Cardiac muscle cell (in vitro differentiated cells and primary cell): ENCODE results near the gene HBE1. TPM values are rescaled to one million over a fixed set of nuclear protein-coding genes. Genes with fewer than 3 reads are reported as not detected.

Experiments
- DNase-seq, 2 donors: peaks; one replicate each; pipeline versions ENCODE4 v3.0.0 to v3.0.0-alpha.2; 2010 to 2017; ENCODE audit warnings: low read depth in 1 of 2, low spot score in 1 of 2
- H3K27ac ChIP-seq: fragments of 200-600 bp; sonication (generic); 2 replicates; pipeline ENCODE4 v1.5.1; 2016
- H3K27me3 ChIP-seq: fragments of 200-600 bp; sonication (generic); 2 replicates; pipeline ENCODE4 v1.6.0; 2016; ENCODE audit warnings: control low read depth
- H3K36me3 ChIP-seq: fragments of 200-600 bp; sonication (generic); 2 replicates; pipeline ENCODE4 v1.5.1; 2016; ENCODE audit warnings: control low read depth
- H3K4me1 ChIP-seq: fragments of 200-600 bp; sonication (generic); 2 replicates; pipeline ENCODE4 v1.8.1; 2017; ENCODE audit warnings: low read depth, mild to moderate bottlenecking, mixed run types
- H3K4me3 ChIP-seq: fragments of 200-600 bp; sonication (generic); 2 replicates; pipeline ENCODE4 v1.5.1; 2016; ENCODE audit warnings: mild to moderate bottlenecking
- H3K9me3 ChIP-seq: fragments of 200-600 bp; sonication (generic); 2 replicates; pipeline ENCODE4 v1.5.1; 2017; ENCODE audit warnings: low read depth, mild to moderate bottlenecking, control low read depth
- CTCF ChIP-seq: IDR thresholded peaks from 2 replicates; pipeline ENCODE4 v1.5.1; 2012; ENCODE audit warnings: low read depth, mild to moderate bottlenecking, low read length
- polyA plus RNA-seq: library from polyadenylated mRNA; unstranded; fragments of >200 nt; fragmentation: Nextera tagmentation; extraction: Ambion mirVana; gene quantifications from 2 replicates; pipeline ENCODE4 v1.2.1, GENCODE V29; 2016
- total RNA-seq: library from RNA; depleted of rRNA; stranded (reverse); fragments of >200 nt; gene quantifications from 2 replicates; pipeline ENCODE4 v1.2.3, GENCODE V29; 2016

The HBE1 gene
- total and polyA plus RNA-seq, 2 experiments from 2014 or later, result 0.23 to 0.51 TPM

GRCh38 chr11:5272395-5273017 lies 2.8 kb upstream of the HBE1 start:
- no peak for DNase-seq
- Histone ChIP-seq H3K4me1 (no peaks in the 10 kb centered on the region), H3K9me3 (no peaks in the 10 kb centered on the region), H3K36me3 (no peaks in the 10 kb centered on the region), H3K4me3 (no peak overlapping the region), H3K27ac (no peak overlapping the region), H3K27me3 (no peaks in the 10 kb centered on the region)
- TF ChIP-seq CTCF, result no peak

GRCh38 chr11:5267033-5267563 lies 2.6 kb downstream of the HBE1 start:
- no peak for DNase-seq
- no peak for TF ChIP-seq CTCF

GRCh38 chr11:5266609-5267008 lies 3.1 kb downstream of the HBE1 start:
- H3K27me3 ChIP-seq, result no peaks in the 10 kb centered on the region
- no peak for TF ChIP-seq CTCF
- H3K4me1 ChIP-seq, result no peaks in the 10 kb centered on the region

More at GRCh38 chr11:5267033-5267563, 2.6 kb downstream of the HBE1 start:
- Histone ChIP-seq H3K27me3 (no peaks in the 10 kb centered on the region), H3K36me3 (no peaks in the 10 kb centered on the region), H3K4me1 (no peaks in the 10 kb centered on the region), H3K9me3 (no peaks in the 10 kb centered on the region), H3K27ac (no peak overlapping the region), H3K4me3 (no peak overlapping the region)

GRCh38 chr11:5265832-5266231 lies 3.9 kb downstream of the HBE1 start:
- no peak for DNase-seq
- H3K36me3 ChIP-seq, result no peaks in the 10 kb centered on the region
- no peak overlapping the region for H3K27ac ChIP-seq
- no peaks in the 10 kb centered on the region for H3K27me3 ChIP-seq
- no peaks in the 10 kb centered on the region for H3K4me1 ChIP-seq
- no peaks in the 10 kb centered on the region for H3K9me3 ChIP-seq
- no peak for TF ChIP-seq CTCF
- no peak overlapping the region for H3K4me3 ChIP-seq

More at GRCh38 chr11:5266609-5267008, 3.1 kb downstream of the HBE1 start:
- H3K27ac ChIP-seq, result no peak overlapping the region
- no peak overlapping the region for H3K4me3 ChIP-seq
- H3K36me3 ChIP-seq, result no peaks in the 10 kb centered on the region
- H3K9me3 ChIP-seq, result no peaks in the 10 kb centered on the region
- no peak for DNase-seq

- no peaks in the 10 kb centered on the region for H3K4me1 ChIP-seq
- TF ChIP-seq CTCF, result no peak
- no peak for DNase-seq
- no peaks in the 10 kb centered on the region for H3K27me3 ChIP-seq
- H3K27ac ChIP-seq, result no peak overlapping the region
- no peaks in the 10 kb centered on the region for H3K9me3 ChIP-seq
- H3K36me3 ChIP-seq, result no peaks in the 10 kb centered on the region
- H3K4me3 ChIP-seq, result no peak overlapping the region
Measured at GRCh38 chr11:5258543-5259262, 11.0 kb downstream of the HBE1 start.
